Measurements from ENCODE around the gene SPTB.

The SPTB gene

DNA sequence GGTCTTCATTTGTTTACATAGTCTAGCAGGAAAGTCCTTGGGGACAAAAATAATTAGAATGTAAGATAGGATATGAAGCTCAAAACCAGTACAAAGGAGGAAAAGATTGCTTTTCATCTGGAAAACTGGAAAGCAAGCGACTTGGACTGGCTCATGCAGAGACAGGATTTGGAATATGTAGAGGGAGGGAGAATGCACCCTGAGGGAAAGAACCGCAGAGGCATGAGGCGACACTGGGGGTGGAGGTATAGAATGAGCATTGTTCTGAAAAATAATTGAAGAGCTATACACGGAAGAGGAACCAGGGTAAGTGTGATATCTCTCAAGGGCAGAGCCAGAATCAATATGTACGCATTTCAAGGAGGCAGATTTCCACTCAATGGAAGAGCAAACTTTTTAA lies 90.0 kb downstream of the SPTB start:
- no peak for DNase-seq (ENCODE audit: low read depth in 2 of 2)

- DNase-seq (ENCODE audit: low read depth in 2 of 2) = no peak
Measured at GRCh38 chr14:64788706-64789105, 91.0 kb downstream of the SPTB start.

DNA sequence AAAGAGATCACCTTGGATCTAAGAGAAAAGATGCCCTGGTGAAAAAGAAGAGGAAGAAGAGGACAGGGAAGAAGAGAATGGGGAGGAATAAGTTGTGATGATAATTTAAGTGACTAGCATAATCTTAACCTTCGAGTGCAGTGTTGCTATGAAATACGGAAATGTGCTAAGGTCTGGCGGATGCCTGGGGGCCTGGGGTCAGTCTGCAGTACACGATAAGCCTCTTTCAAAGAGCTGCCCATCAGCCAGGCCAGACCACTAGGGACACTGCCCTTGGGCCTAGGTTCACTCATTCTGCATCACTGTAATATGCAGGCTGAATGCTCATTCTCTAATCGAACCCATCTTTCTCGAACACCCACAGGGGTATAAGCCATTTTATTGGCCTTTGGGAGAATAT lies 92.1 kb downstream of the SPTB start:
- DNase-seq (ENCODE audit: low read depth in 2 of 2) = no peak

- DNase-seq (ENCODE audit: low read depth in 2 of 2) = no peak
Measured at GRCh38 chr14:64786296-64787149, 93.2 kb downstream of the SPTB start.

GRCh38 chr14:64784006-64784405 lies 95.7 kb downstream of the SPTB start:
- no peak for DNase-seq (ENCODE audit: low read depth in 2 of 2)

GRCh38 chr14:64782196-64782595 lies 97.5 kb downstream of the SPTB start:
- DNase-seq (ENCODE audit: low read depth in 2 of 2) = no peak

DNA sequence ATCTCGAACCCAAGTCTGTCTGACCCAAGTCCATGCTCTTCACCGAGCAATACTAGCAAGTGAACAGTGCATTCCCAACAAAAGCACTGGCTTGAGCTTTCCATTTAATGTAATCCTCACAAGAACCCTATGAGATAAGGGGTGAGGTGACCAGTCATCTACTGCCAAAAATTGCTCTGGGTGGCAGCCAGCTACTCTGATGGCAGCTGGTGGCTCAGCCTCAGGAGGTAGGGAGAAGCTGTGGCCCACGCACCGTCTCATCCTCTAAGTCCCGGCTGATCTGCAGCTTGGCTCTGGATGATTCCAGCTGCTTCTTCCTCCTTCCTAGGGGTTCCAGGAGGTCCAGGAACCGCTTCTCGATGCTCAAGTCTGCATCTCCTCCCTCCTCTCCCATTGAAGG lies 100.2 kb downstream of the SPTB start:
- DNase-seq (ENCODE audit: low read depth in 2 of 2) = no peak

GRCh38 chr14:64778104-64778754 lies 101.5 kb downstream of the SPTB start:
- DNase-seq (ENCODE audit: low read depth in 2 of 2) = no peak

GRCh38 chr14:64777461-64777860 lies 102.2 kb downstream of the SPTB start:
- DNase-seq (ENCODE audit: low read depth in 2 of 2) = no peak

DNA sequence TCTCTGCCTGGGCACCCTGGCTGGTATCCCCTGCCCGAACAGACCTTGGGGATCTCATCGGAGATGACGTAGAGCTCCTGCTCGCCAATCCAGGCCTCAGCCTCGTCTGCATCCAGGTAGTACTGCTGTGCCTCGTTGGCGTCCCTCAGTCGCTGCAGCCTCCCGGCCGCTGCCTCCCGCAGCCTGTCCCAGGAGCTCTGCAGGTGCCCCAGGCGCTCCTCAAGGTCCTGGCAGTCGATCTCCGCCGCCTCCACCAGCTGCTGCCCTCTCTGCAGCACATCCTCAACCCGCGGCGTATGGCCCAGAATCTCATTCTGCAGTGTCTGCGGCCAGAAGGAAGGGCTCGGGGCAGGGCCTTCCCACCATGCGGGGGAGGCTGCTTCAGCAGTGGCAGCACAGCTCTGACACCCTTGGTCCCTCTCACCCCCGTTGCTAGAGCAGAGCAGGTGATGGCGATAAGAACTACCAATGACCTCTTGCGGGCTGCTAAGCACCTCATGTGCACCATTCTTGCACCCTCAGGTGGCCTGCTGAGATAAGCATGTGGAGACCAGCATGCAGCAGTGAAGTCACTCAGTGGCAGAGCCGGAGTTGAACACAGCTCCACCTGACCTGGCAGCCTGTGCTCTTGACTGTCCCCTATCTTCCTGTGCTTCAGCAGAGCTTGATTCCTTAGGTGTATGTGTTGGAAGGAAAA lies 104.5 kb downstream of the SPTB start:
- DNase-seq (ENCODE audit: low read depth in 2 of 2) = no peak

GRCh38 chr14:64774272-64774671 lies 105.4 kb downstream of the SPTB start:
- no peak for DNase-seq (ENCODE audit: low read depth in 2 of 2)

DNA sequence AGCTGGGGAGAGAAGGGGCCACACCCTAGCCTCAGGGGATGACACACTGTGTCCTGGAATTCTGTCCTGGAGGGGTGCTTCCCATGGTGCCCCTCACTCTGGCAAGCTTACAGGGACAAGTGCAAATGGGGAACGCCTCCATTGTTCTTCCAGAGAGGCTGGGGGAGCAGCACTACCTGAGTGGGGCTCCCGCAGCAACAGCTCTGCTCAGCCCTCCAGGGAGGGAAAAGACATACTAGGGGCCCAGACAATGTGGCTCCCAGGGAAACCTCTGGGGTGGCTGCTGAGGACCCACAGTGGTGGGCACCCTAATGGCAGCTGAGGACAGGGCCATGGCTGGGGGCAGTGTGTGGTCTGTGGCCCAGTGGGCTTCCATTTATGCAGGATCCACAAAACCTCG lies 106.1 kb downstream of the SPTB start:
- no peak for DNase-seq (ENCODE audit: low read depth in 2 of 2)

- no peak for DNase-seq (ENCODE audit: low read depth in 2 of 2)
Measured at GRCh38 chr14:64773046-64773445, 106.7 kb downstream of the SPTB start.

- DNase-seq (ENCODE audit: low read depth in 2 of 2) = no peak
Measured at GRCh38 chr14:64772397-64772950, 107.2 kb downstream of the SPTB start.

DNA sequence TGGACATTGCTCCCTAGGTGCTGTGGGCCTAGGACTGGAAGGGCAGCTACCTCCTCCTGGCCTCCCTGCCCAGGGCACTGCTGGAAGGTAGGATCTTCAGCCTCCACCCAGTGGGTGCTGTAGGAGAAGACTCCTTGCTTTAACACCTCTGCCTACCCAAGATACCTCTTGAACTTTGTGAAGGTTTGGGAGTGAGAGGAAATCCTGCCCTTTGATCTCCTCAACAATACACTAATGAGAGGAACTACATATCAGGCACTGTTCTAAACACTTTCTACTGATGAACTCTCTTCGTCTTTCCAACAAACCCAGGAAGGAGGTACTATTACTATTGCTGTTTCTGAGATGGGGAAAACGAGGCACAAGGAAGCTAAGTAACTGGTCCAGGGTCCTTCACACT lies 108.5 kb downstream of the SPTB start:
- no peak for DNase-seq (ENCODE audit: low read depth in 2 of 2)

DNA sequence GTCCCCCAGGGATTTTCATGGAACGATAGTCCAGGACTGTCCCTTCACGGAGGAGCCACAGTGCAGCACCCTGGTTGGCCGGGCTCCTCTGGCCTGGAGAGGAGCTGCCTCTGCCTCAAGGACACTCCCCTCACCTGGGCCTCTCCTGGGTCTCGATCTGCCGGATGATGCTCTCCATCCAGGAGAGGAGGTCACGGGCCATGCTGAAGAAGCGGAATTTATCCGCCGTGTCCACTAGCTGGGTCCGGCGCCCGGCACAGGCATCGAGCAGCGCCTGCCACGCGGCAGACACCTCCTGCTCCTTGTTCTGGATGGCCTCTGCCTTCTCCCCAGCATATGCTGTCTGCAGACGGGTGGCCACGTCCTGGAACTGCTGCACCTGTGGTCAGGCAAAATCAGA lies 109.0 kb downstream of the SPTB start:
- DNase-seq (ENCODE audit: low read depth in 2 of 2) = no peak

DNA sequence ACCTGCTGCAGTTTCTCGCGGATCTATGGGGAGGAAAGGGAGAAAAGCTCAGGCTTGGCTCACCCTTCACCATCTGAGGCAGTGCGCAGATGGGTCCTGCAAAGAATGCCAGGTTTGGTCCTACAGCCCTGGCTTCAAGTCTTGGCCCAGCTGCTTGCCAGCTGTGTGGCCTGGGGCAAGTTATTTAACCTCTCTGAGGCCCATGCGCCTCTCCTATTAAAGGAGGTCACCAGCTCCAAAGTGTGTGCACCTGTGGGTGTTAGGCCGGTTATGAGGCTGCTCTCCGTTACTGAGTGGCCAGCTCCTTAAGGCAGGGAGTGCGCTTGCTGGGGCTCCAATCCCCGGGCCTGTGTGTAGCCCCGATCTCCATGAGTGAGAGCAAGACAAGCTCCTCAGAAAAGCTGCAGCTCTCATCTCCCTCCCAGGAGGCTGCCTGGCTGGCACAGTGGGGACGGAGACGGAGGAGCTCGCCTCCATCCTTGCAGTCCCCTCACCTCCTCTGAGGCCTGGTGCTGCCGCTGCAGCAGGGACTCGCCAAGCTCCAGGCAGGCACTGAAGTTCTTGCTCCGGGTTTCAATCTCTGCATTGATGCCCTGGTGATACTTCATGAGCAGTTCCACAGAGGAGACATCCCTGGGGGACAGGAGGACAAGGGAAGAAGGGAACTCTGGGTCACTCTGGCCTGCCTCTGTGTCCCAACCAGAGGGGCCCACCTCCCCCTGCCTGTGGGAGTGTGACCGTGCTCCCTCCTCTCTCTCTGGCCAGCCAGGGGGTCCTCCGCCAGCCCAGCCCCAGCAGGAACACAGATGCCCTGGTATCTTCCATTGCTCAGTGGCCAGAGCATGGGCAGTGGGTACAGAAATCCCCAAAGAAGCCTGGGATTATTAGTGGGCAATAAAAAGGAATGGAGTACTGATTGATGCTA lies 110.3 kb downstream of the SPTB start:
- no peak for DNase-seq (ENCODE audit: low read depth in 2 of 2)

- DNase-seq (ENCODE audit: low read depth in 2 of 2) = no peak
Measured at GRCh38 chr14:64768401-64769095, 111.2 kb downstream of the SPTB start.

GRCh38 chr14:64767215-64767964 lies 112.3 kb downstream of the SPTB start:
- no peak for DNase-seq (ENCODE audit: low read depth in 2 of 2)
